ENCODE measurements around the gene RAVER1. TPM values are rescaled to one million over a fixed set of nuclear protein-coding genes. Genes with fewer than 3 reads are reported as not detected.

The RAVER1 gene
- total and polyA plus RNA-seq, 9 of the 15 experiments (the other 6 are each of a cell fraction or from before 2014, with no cell fraction given) = 0.06 to 113 (median 7.0) TPM

- TF ChIP-seq, protein P1, sequence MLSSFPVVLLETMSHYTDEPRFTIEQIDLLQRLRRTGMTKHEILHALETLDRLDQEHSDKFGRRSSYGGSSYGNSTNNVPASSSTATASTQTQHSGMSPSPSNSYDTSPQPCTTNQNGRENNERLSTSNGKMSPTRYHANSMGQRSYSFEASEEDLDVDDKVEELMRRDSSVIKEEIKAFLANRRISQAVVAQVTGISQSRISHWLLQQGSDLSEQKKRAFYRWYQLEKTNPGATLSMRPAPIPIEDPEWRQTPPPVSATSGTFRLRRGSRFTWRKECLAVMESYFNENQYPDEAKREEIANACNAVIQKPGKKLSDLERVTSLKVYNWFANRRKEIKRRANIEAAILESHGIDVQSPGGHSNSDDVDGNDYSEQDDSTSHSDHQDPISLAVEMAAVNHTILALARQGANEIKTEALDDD (IDR thresholded peaks at IDR 0.05) = no peak
- TF ChIP-seq KHSRP (IDR thresholded peaks at IDR 0.05) = no peak
- TF ChIP-seq COPS2 (conservative IDR thresholded peaks at IDR 0.05) = no peak
- no peak for TF ChIP-seq CREB5 (CRISPR knock-in tag; IDR thresholded peaks at IDR 0.05)
- TF ChIP-seq, protein P2, sequence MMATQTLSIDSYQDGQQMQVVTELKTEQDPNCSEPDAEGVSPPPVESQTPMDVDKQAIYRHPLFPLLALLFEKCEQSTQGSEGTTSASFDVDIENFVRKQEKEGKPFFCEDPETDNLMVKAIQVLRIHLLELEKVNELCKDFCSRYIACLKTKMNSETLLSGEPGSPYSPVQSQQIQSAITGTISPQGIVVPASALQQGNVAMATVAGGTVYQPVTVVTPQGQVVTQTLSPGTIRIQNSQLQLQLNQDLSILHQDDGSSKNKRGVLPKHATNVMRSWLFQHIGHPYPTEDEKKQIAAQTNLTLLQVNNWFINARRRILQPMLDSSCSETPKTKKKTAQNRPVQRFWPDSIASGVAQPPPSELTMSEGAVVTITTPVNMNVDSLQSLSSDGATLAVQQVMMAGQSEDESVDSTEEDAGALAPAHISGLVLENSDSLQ (IDR thresholded peaks at IDR 0.05) = no peak
- no peak for TF ChIP-seq ZNF75A (CRISPR knock-in tag; IDR thresholded peaks at IDR 0.05)
- TF ChIP-seq HNRNPH1 (optimal IDR thresholded peaks at IDR 0.05; ENCODE audit: low read depth, low read length) = no peak
- TF ChIP-seq EGR1 (conservative IDR thresholded peaks at IDR 0.05) = 0 out of 2 replicates have a peak, but pooled peaks have one; percentile 7
- TF ChIP-seq SIN3B (IDR thresholded peaks at IDR 0.05; ENCODE audit: low read depth) = peak; percentile 17; the same call in 1 of the 2 replicates
- peak; percentile 24; the same call in 1 of the 2 replicates for TF ChIP-seq NKRF (IDR thresholded peaks at IDR 0.05; ENCODE audit: borderline replicate concordance)
- peak; percentile 78 for TF ChIP-seq POLR2G (IDR thresholded peaks at IDR 0.05; ENCODE audit: low read depth, low read length)
- TF ChIP-seq, protein P3, sequence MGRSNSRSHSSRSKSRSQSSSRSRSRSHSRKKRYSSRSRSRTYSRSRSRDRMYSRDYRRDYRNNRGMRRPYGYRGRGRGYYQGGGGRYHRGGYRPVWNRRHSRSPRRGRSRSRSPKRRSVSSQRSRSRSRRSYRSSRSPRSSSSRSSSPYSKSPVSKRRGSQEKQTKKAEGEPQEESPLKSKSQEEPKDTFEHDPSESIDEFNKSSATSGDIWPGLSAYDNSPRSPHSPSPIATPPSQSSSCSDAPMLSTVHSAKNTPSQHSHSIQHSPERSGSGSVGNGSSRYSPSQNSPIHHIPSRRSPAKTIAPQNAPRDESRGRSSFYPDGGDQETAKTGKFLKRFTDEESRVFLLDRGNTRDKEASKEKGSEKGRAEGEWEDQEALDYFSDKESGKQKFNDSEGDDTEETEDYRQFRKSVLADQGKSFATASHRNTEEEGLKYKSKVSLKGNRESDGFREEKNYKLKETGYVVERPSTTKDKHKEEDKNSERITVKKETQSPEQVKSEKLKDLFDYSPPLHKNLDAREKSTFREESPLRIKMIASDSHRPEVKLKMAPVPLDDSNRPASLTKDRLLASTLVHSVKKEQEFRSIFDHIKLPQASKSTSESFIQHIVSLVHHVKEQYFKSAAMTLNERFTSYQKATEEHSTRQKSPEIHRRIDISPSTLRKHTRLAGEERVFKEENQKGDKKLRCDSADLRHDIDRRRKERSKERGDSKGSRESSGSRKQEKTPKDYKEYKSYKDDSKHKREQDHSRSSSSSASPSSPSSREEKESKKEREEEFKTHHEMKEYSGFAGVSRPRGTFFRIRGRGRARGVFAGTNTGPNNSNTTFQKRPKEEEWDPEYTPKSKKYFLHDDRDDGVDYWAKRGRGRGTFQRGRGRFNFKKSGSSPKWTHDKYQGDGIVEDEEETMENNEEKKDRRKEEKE (IDR thresholded peaks at IDR 0.05; ENCODE audit: borderline replicate concordance in 1 of 2, control insufficient read depth in 1 of 2, low read depth in 2 of 2, low read length in 1 of 2) = no peak
- TF ChIP-seq ZEB2 (IDR thresholded peaks at IDR 0.05) = no peak
- TF ChIP-seq, protein P4, sequence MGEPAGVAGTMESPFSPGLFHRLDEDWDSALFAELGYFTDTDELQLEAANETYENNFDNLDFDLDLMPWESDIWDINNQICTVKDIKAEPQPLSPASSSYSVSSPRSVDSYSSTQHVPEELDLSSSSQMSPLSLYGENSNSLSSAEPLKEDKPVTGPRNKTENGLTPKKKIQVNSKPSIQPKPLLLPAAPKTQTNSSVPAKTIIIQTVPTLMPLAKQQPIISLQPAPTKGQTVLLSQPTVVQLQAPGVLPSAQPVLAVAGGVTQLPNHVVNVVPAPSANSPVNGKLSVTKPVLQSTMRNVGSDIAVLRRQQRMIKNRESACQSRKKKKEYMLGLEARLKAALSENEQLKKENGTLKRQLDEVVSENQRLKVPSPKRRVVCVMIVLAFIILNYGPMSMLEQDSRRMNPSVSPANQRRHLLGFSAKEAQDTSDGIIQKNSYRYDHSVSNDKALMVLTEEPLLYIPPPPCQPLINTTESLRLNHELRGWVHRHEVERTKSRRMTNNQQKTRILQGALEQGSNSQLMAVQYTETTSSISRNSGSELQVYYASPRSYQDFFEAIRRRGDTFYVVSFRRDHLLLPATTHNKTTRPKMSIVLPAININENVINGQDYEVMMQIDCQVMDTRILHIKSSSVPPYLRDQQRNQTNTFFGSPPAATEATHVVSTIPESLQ (CRISPR knock-in tag; IDR thresholded peaks at IDR 0.05) = peak; percentile 68; the same call in 1 of the 2 replicates
- no peak for TF ChIP-seq ZNF79 (CRISPR knock-in tag; IDR thresholded peaks at IDR 0.05; ENCODE audit: low read depth)
- peak in 1 of 2 experiments; percentile 35; a peak in 1 of 4 replicates for TF ChIP-seq HDAC1 (IDR thresholded peaks at IDR 0.05)
Measured at GRCh38 chr19:10292789-10293636, 40.3 kb downstream of the RAVER1 start (continued).

All from K562 (cell line).